IPS-15b (cell line): ENCODE results near the gene ERN2.

ENCODE experiments used
- H3K27me3 ChIP-seq: one replicate; pipeline ENCODE4 v1.6.1; 2013; ENCODE audit warnings: low read length; ENCODE audit not compliant: control insufficient read depth, insufficient read depth
- H3K36me3 ChIP-seq: one replicate; pipeline ENCODE4 v1.6.1; 2013; ENCODE audit warnings: low read length; ENCODE audit not compliant: control insufficient read depth, insufficient read depth
- H3K4me1 ChIP-seq: one replicate; pipeline ENCODE4 v1.6.1; 2013; ENCODE audit warnings: mild to moderate bottlenecking, low read length; ENCODE audit not compliant: control insufficient read depth, insufficient read depth
- H3K4me3 ChIP-seq: one replicate; pipeline ENCODE4 v1.5.1; 2013; ENCODE audit warnings: low read depth, low read length
- H3K9ac ChIP-seq: one replicate; pipeline ENCODE4 v1.6.1; 2013; ENCODE audit warnings: low read depth, mild to moderate bottlenecking, low read length
- H3K9me3 ChIP-seq: one replicate; pipeline ENCODE4 v1.6.1; 2013; ENCODE audit warnings: mild to moderate bottlenecking, low read length; ENCODE audit not compliant: control insufficient read depth, insufficient read depth

ERN2 gene

DNA sequence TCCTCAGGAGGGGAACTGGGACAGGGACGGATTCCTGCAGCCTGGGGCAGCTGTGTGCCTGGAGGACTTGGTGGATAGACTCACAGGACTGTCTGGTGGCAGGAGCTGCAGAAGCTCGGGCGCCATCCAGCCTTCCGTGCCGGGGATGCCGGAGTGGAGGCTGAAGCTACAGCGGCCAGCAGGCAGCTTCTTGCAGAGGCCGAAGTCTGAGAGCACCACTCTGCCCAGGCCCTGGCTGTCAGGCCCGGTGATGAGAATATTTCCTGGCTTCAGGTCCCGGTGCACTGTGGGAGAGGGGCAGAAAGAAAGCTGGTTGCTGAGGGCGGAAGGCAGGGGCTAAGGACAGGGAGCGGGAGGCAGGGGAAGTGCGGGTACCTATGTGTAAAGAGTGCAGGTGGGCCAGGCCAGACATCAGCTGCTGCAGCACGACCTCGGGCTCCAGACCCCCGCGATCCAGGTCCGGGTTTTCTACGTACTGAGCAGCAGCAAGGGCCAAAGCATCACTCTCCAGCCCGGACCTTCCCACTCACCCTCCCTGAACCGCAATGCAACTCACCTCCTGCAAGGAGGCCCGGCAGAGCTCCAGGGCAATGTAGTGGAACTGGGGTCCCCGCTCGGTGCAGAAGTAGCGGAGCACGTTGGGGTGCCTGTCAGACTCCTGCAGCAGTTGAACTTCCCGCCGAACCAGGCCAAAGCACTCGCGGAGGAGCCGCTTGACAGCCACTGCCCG, 18.2 kb downstream of the ERN2 start:
- Histone ChIP-seq H3K36me3 (peaks cover 21% of the 10 kb centered on the region), H3K9ac (peak overlapping the region; percentile 60), H3K4me3 (peak overlapping the region; percentile 70), H3K27me3 (no peaks in the 10 kb centered on the region), H3K4me1 (no peaks in the 10 kb centered on the region), H3K9me3 (no peaks in the 10 kb centered on the region)

DNA sequence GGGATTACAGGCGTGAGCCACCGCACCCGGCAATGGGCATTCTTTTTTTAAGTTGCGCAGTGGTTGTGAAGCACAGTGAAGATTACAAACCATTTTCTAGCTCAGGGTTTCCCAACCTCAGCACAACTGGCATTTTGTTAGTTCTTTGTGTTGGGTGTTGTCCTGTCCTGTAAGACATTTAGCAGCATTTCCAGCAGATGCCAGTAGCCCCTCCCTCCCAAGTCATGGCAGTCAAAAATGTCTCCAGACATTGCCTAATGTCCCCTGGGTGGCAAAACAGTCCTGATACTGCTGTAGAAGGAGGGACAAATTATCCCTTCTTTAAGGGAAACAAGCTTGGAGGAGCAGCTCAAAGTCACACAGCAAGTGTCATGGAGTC, 18.8 kb downstream of the ERN2 start:
- Histone ChIP-seq H3K9ac (peak overlapping the region; percentile 60), H3K27me3 (no peaks in the 10 kb centered on the region), H3K4me1 (no peaks in the 10 kb centered on the region), H3K36me3 (peaks cover 27% of the 10 kb centered on the region), H3K4me3 (peak overlapping the region; percentile 70), H3K9me3 (no peaks in the 10 kb centered on the region)

DNA sequence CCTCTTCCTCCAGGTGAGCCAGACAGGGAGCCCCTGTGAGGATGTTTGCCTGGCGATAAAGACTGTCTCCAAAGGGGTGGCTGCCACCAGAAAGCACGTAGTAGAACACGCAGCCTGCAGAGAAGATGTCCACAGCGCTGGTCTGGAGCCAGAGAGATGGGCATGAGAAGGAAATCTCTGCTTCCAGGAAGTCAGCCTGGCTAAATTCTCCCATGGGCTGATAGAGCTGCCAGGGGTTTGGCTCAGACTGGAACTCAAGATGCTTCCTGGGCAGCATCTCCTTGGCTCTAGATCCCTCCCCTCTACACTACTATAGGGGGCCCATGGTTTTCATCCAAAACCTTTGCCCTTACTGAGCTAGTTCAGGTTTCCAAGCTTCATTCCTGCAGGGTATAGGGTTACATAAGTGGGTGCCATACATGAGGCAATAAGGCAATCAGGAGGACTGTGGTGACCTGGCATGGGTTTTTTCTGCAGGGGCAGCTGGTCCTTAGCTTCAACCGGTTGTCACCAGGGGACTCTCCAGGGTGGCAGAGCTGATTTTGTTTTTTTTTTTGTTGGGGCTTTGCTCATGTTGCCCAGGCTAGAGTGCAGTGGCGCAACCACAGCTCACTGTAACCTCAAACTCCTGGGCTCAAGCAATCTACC, 20.7 kb downstream of the ERN2 start:
- H3K4me1 ChIP-seq, result no peaks in the 10 kb centered on the region
- no peaks in the 10 kb centered on the region for H3K27me3 ChIP-seq
- H3K9ac ChIP-seq, result no peak overlapping the region
- no peaks in the 10 kb centered on the region for H3K9me3 ChIP-seq
- H3K36me3 ChIP-seq, result peaks cover 46% of the 10 kb centered on the region
- no peak overlapping the region for H3K4me3 ChIP-seq

- H3K4me1 ChIP-seq, result no peaks in the 10 kb centered on the region
- H3K4me3 ChIP-seq, result no peak overlapping the region
- no peaks in the 10 kb centered on the region for H3K27me3 ChIP-seq
- H3K36me3 ChIP-seq, result peaks cover 52% of the 10 kb centered on the region
- no peak overlapping the region for H3K9ac ChIP-seq
- no peaks in the 10 kb centered on the region for H3K9me3 ChIP-seq
Measured at GRCh38 chr16:23691483-23692189, 21.4 kb downstream of the ERN2 start.

DNA sequence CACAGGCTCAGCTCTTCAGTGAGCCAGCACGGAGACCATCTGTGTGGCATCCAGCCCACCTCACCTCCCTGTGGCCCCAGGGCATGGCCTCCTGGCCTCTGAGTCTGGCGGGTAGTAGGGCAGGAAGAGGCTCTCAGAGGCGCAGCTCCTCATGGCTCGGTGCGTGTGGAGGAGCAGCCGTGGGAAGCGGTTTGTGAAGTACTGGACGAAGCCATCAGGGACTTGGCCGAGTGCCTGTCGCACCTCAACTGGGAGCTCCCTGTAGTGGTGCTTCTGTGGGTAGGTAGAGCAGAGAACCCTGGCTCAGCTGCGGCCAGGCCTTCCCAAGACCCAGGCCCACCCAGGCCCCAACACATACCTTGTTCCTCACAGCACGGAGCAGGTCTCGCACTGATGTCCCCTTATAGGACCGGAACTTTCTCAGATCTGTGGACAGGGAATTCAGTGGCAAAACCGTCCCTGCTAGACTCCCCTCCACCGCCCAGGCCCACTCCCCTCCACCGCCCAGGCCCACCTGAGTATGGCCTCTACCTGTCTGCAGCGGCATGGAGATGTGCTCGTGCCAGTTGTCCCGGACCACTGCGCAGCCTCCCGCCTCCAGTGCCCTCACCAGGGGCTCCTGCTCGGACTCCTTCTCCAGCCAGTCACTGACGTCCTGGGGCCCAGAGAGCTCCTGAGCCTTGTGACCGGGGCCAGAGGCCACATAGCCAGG, 22.1 kb downstream of the ERN2 start:
- H3K4me1 ChIP-seq, result no peaks in the 10 kb centered on the region

DNA sequence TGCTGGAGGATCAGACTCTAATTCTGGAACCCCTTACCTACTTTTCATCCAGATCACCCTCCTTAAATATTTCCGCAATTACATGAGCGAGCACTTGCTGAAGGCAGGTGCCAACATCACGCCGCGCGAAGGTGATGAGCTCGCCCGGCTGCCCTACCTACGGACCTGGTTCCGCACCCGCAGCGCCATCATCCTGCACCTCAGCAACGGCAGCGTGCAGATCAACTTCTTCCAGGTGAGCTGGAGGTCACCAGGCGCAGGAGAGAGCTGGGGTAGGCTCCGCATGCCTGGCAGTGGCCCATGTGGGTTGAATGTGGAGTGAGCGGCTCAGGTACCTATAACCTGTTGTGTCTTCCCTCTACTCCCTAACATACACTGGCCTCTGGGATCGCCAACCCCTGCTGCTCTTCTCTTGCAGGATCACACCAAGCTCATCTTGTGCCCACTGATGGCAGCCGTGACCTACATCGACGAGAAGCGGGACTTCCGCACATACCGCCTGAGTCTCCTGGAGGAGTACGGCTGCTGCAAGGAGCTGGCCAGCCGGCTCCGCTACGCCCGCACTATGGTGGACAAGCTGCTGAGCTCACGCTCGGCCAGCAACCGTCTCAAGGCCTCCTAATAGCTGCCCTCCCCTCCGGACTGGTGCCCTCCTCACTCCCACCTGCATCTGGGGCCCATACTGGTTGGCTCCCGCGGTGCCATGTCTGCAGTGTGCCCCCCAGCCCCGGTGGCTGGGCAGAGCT, 23.4 kb downstream of the ERN2 start:
- H3K36me3 ChIP-seq, result peaks cover 61% of the 10 kb centered on the region
- H3K9me3 ChIP-seq, result no peaks in the 10 kb centered on the region
- no peaks in the 10 kb centered on the region for H3K4me1 ChIP-seq
- H3K27me3 ChIP-seq, result no peaks in the 10 kb centered on the region
- no peak overlapping the region for H3K9ac ChIP-seq
- H3K4me3 ChIP-seq, result no peak overlapping the region

More for the DNA sequence above, 22.1 kb downstream of the ERN2 start:
- Histone ChIP-seq H3K4me3 (no peak overlapping the region), H3K36me3 (peaks cover 57% of the 10 kb centered on the region), H3K9me3 (no peaks in the 10 kb centered on the region), H3K27me3 (no peaks in the 10 kb centered on the region), H3K9ac (no peak overlapping the region)

- Histone ChIP-seq H3K9ac (no peak overlapping the region), H3K4me1 (no peaks in the 10 kb centered on the region), H3K27me3 (no peaks in the 10 kb centered on the region), H3K9me3 (no peaks in the 10 kb centered on the region), H3K36me3 (peaks cover 78% of the 10 kb centered on the region), H3K4me3 (no peak overlapping the region)
Measured at GRCh38 chr16:23687034-23687808, 25.8 kb downstream of the ERN2 start.

DNA sequence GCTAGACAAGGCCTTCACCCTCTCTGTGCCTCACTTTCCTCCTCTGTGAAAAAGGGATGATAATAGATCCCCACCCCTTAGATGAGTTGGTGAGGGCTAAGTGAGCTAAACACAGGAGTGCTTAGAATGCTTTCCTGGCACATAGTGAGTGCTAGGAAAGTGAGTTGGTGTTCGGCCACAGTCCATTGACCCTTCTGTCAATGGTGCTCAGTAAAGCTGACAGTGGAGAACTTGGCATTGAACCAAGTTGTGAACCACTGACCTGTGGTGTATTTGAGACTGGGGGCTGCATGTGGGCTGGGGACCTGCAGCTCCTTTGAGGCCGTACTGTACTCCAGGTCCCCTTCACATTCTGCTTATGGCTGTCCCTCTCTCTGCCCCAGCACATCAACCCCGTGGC, 29.5 kb downstream of the ERN2 start:
- no peaks in the 10 kb centered on the region for H3K27me3 ChIP-seq

GRCh38 chr16:23682181-23682580, 30.8 kb downstream of the ERN2 start:
- Histone ChIP-seq H3K9ac (no peak overlapping the region), H3K9me3 (no peaks in the 10 kb centered on the region), H3K36me3 (peaks cover 58% of the 10 kb centered on the region), H3K4me3 (no peak overlapping the region), H3K4me1 (peaks cover 12% of the 10 kb centered on the region), H3K27me3 (no peaks in the 10 kb centered on the region)

More for the DNA sequence above, 29.5 kb downstream of the ERN2 start:
- Histone ChIP-seq H3K4me1 (peaks cover 9% of the 10 kb centered on the region), H3K4me3 (no peak overlapping the region), H3K36me3 (peaks cover 71% of the 10 kb centered on the region), H3K9ac (no peak overlapping the region), H3K9me3 (no peaks in the 10 kb centered on the region)

GRCh38 chr16:23679986-23680336, 33.1 kb downstream of the ERN2 start:
- peak overlapping the region; percentile 97 for H3K4me3 ChIP-seq
- H3K4me1 ChIP-seq, result peaks cover 12% of the 10 kb centered on the region
- H3K9ac ChIP-seq, result peak overlapping the region; percentile 98
- peaks cover 45% of the 10 kb centered on the region for H3K36me3 ChIP-seq
- no peaks in the 10 kb centered on the region for H3K27me3 ChIP-seq
- no peaks in the 10 kb centered on the region for H3K9me3 ChIP-seq
